PC-9 (cell line): ENCODE measurements around the gene RHOBTB1. TPM values are rescaled to one million over a fixed set of nuclear protein-coding genes. Genes with fewer than 3 reads are reported as not detected.

Experiments
- BruUV-seq: library from RNA; stranded (reverse); fragments of 400-500 nt; replicated peaks from 2 replicates; lab custom pipeline; 2021; lab: Mats Ljungman, UMichigan
- CTCF ChIA-PET: fragments of 300-600 bp; sonication (Branson Sonifier 250); formaldehyde crosslinking; loops from one replicate; lab custom pipeline; 2022; ENCODE audit warnings: antibody characterized with exemption; lab: Charles Lee
- POLR2A ChIA-PET: fragments of 300-600 bp; sonication (Branson Sonifier 250); formaldehyde crosslinking; loops from one replicate; lab custom pipeline; 2022; ENCODE audit warnings: antibody characterized with exemption; ENCODE audit not compliant: unreplicated experiment; lab: Charles Lee
- DNase-seq, 2 experiments: peaks; one replicate each; pipeline versions ENCODE4 v3.0.0 to v3.0.0-alpha.2; 2015 to 2022; ENCODE audit warnings: mixed read lengths in 1 of 2
- H2AFZ ChIP-seq: fragments of 200-600 bp; sonication (generic); 2 replicates; pipeline ENCODE4 v1.8.1; 2017; ENCODE audit warnings: antibody characterized with exemption
- H3F3A ChIP-seq: fragments of 200-600 bp; sonication (generic); 2 replicates; pipeline ENCODE4 v1.8.1; 2017; ENCODE audit warnings: antibody characterized with exemption, mild to moderate bottlenecking, low read depth; ENCODE audit not compliant: insufficient read depth
- H3K27ac ChIP-seq: fragments of 200-600 bp; sonication (generic); 2 replicates; pipeline ENCODE4 v1.6.1; 2016; ENCODE audit warnings: mixed run types
- H3K27me3 ChIP-seq: fragments of 200-600 bp; sonication (generic); 2 replicates; pipeline ENCODE4 v1.6.1; 2016; ENCODE audit warnings: low read depth, mixed run types; ENCODE audit not compliant: insufficient read depth
- H3K36me3 ChIP-seq: fragments of 200-600 bp; sonication (generic); 2 replicates; pipeline ENCODE4 v1.6.1; 2016; ENCODE audit warnings: low read depth, mixed run types
- H3K4me1 ChIP-seq: fragments of 200-600 bp; sonication (generic); replicated peaks from 2 replicates; pipeline ENCODE4 v1.6.1; 2016; ENCODE audit warnings: mixed run types; ENCODE audit not compliant: insufficient read depth
- H3K4me2 ChIP-seq: fragments of 200-600 bp; sonication (generic); 2 replicates; pipeline ENCODE4 v1.6.1; 2017; ENCODE audit warnings: mixed run types
- H3K4me3 ChIP-seq: fragments of 200-600 bp; sonication (generic); 2 replicates; pipeline ENCODE4 v1.6.1; 2016; ENCODE audit warnings: mixed run types
- H3K79me2 ChIP-seq: fragments of 200-600 bp; sonication (generic); 2 replicates; pipeline ENCODE4 v1.6.1; 2017; ENCODE audit warnings: low read depth, mixed run types
- H3K9me2 ChIP-seq: fragments of 200-600 bp; sonication (generic); 2 replicates; pipeline ENCODE4 v1.8.1; 2017; ENCODE audit warnings: mild to moderate bottlenecking; ENCODE audit not compliant: insufficient read depth
- H3K9me3 ChIP-seq: fragments of 200-600 bp; sonication (generic); 2 replicates; pipeline ENCODE4 v1.8.1; 2016; ENCODE audit warnings: low read depth; ENCODE audit not compliant: insufficient read depth
- H4K20me1 ChIP-seq: fragments of 200-600 bp; sonication (generic); 2 replicates; pipeline ENCODE4 v1.8.1; 2017; ENCODE audit not compliant: insufficient read depth
- CTCF ChIP-seq: fragments of 200-600 bp; sonication (generic); conservative IDR thresholded peaks from 2 replicates; pipeline ENCODE4 v1.6.1; 2017; ENCODE audit warnings: mixed run types, antibody characterized with exemption, mild to moderate bottlenecking, moderate library complexity
- EZH2 ChIP-seq: fragments of 200-600 bp; sonication (generic); IDR thresholded peaks from 2 replicates; pipeline ENCODE4 v1.8.0; 2017; ENCODE audit warnings: antibody characterized with exemption, low read depth
- intact Hi-C: fragments of 100-400 bp; cut with micrococcal nuclease; formaldehyde crosslinking; loops from one replicate; pipeline ENCODE4 v1.10.0; 2022; ENCODE audit not compliant: unreplicated experiment
- total RNA-seq: library from RNA; stranded (reverse); gene quantifications from 2 replicates; pipeline ENCODE4 v1.2.3, GENCODE V29; 2021

The RHOBTB1 gene
- total RNA-seq, 1 experiment from 2014 or later = 5.2 TPM

GRCh38 chr10:60871215-60871614 is 72.8 kb downstream of the RHOBTB1 start:
- Histone ChIP-seq H3K79me2 (no peaks in the 10 kb centered on the region), H3K4me2 (no peak overlapping the region), H3K27ac (no peak overlapping the region), H3K9me3 (0 out of 2 replicates have a peak, but pooled peaks cover 5% of the 10 kb centered on the region), H3K36me3 (no peaks in the 10 kb centered on the region), H3K27me3 (no peaks in the 10 kb centered on the region), H4K20me1 (no peaks in the 10 kb centered on the region), H3F3A (peaks cover 6% of the 10 kb centered on the region; the same call in 1 of the 2 replicates), H3K4me3 (no peak overlapping the region), H3K9me2 (no peaks in the 10 kb centered on the region; the same call in 1 of the 2 replicates), H2AFZ (no peak overlapping the region), H3K4me1 (peaks cover 29% of the 10 kb centered on the region)
- no peak for DNase-seq
- POLR2A ChIA-PET = no interaction called here
- CTCF ChIA-PET = no interaction called here
- BruUV-seq = no TSS peak
- TF ChIP-seq EZH2 (no peak), CTCF (no peak)
- intact Hi-C loops = no loop called here

- no peaks in the 10 kb centered on the region for H3K36me3 ChIP-seq
- no peak for DNase-seq
- H3F3A ChIP-seq = peaks cover 6% of the 10 kb centered on the region; the same call in 1 of the 2 replicates
- no peaks in the 10 kb centered on the region for H3K27me3 ChIP-seq
- peaks cover 27% of the 10 kb centered on the region for H3K4me1 ChIP-seq
- H3K4me2 ChIP-seq = no peak overlapping the region
- CTCF ChIA-PET = no interaction called here
- no peaks in the 10 kb centered on the region for H3K79me2 ChIP-seq
- H4K20me1 ChIP-seq = no peaks in the 10 kb centered on the region
- no peak for TF ChIP-seq CTCF
- no peak for TF ChIP-seq EZH2
- no peak overlapping the region for H3K4me3 ChIP-seq
- no peaks in the 10 kb centered on the region; the same call in 1 of the 2 replicates for H3K9me2 ChIP-seq
- H2AFZ ChIP-seq = no peak overlapping the region
- intact Hi-C loops = no loop called here
- POLR2A ChIA-PET = no interaction called here
- 0 out of 2 replicates have a peak, but pooled peaks cover 5% of the 10 kb centered on the region for H3K9me3 ChIP-seq
- no peak overlapping the region for H3K27ac ChIP-seq
- no TSS peak for BruUV-seq
Measured at GRCh38 chr10:60870803-60871202, 73.2 kb downstream of the RHOBTB1 start.

DNA sequence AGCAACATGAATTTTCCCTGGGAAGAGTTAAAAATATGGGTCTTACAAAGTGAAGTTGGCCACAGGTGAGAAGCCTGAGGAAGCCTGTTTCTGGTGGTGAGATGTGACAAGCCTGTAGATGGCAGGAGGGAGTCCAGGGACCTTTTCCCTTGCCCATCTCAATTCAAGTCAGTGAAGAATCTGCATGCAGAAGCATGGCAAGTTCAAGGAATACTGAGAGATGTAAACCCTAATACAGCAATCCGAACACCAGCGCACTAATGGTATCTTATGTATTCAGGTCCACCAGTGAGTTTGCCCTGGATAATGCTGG is 73.6 kb downstream of the RHOBTB1 start:
- ChIA-PET POLR2A (no interaction called here), CTCF (no interaction called here)
- peaks cover 24% of the 10 kb centered on the region for H3K4me1 ChIP-seq
- no peak for DNase-seq
- H3K79me2 ChIP-seq = no peaks in the 10 kb centered on the region
- H3K36me3 ChIP-seq = no peaks in the 10 kb centered on the region
- H3F3A ChIP-seq = peaks cover 6% of the 10 kb centered on the region; the same call in 1 of the 2 replicates
- no peak overlapping the region for H2AFZ ChIP-seq
- no peak overlapping the region for H3K27ac ChIP-seq
- no peak overlapping the region for H3K4me2 ChIP-seq
- TF ChIP-seq EZH2 = no peak
- 0 out of 2 replicates have a peak, but pooled peaks have one; percentile 20 for TF ChIP-seq CTCF
- 0 out of 2 replicates have a peak, but pooled peaks cover 5% of the 10 kb centered on the region for H3K9me3 ChIP-seq
- no peaks in the 10 kb centered on the region; the same call in 1 of the 2 replicates for H3K9me2 ChIP-seq
- no peaks in the 10 kb centered on the region for H3K27me3 ChIP-seq
- no peaks in the 10 kb centered on the region for H4K20me1 ChIP-seq
- no peak overlapping the region for H3K4me3 ChIP-seq
- BruUV-seq = no TSS peak
- intact Hi-C loops = no loop called here
